CD14-positive monocyte (primary cell): ENCODE results near the gene PRDM1. TPM values are rescaled to one million over a fixed set of nuclear protein-coding genes. Genes with fewer than 3 reads are reported as not detected.

Experiments
- DNase-seq, 3 donors: peaks; one replicate each; pipeline ENCODE4 v3.0.0-alpha.2; 2011 to 2022
- H2AFZ ChIP-seq: 2 replicates; pipeline ENCODE4 v1.6.0; 2012; ENCODE audit warnings: mild to moderate bottlenecking, low read depth, low read length, inconsistent platforms; ENCODE audit not compliant: insufficient read depth, poor library complexity, severe bottlenecking
- H3K27ac ChIP-seq, 2 donors: 1 replicate in 1 of 2; 2 replicates in 1 of 2; pipeline ENCODE4 v1.5.1; 2012 to 2013; ENCODE audit warnings: low read length in 2 of 2, control low read depth in 1 of 2, inconsistent platforms in 1 of 2, low read depth in 1 of 2, mild to moderate bottlenecking in 1 of 2
- H3K27me3 ChIP-seq, 2 donors: one replicate each; pipeline versions ENCODE4 v1.6.0 to v1.6.1; 2011 to 2013; ENCODE audit warnings: low read length in 2 of 2; ENCODE audit not compliant: control insufficient read depth in 2 of 2, insufficient read depth in 2 of 2
- H3K36me3 ChIP-seq, 2 donors: replicated peaks in 1 of 2; 1 replicate in 1 of 2; 2 replicates in 1 of 2; pipeline versions ENCODE4 v1.5.1 to v1.6.1; 2012 to 2013; ENCODE audit warnings: low read length in 2 of 2, control low read depth in 1 of 2, inconsistent platforms in 1 of 2, mild to moderate bottlenecking in 1 of 2; ENCODE audit not compliant: insufficient read depth in 2 of 2, control insufficient read depth in 1 of 2
- H3K4me1 ChIP-seq, 2 donors: 1 replicate in 1 of 2; 2 replicates in 1 of 2; pipeline versions ENCODE4 v1.5.1 to v1.6.1; 2012 to 2013; ENCODE audit warnings: low read length in 2 of 2, control low read depth in 1 of 2, inconsistent platforms in 1 of 2, mild to moderate bottlenecking in 1 of 2, moderate library complexity in 1 of 2; ENCODE audit not compliant: insufficient read depth in 2 of 2, control insufficient read depth in 1 of 2
- H3K4me2 ChIP-seq: replicated peaks from 2 replicates; pipeline ENCODE3; 2012; ENCODE audit warnings: low read length, moderate library complexity, mild to moderate bottlenecking; ENCODE audit not compliant: poor library complexity, severe bottlenecking; ENCODE audit errors: extremely low read depth
- H3K4me3 ChIP-seq, 3 experiments: fragments of 200-600 bp in 1 of 3; sonication (generic) in 1 of 3; replicated peaks in 1 of 3; 1 replicate in 2 of 3; 2 replicates in 1 of 3; pipeline ENCODE4 v1.5.1; 2011 to 2013; ENCODE audit warnings: low read length in 3 of 3, mild to moderate bottlenecking in 3 of 3, control low read depth in 2 of 3, low read depth in 2 of 3, inconsistent platforms in 1 of 3, moderate library complexity in 1 of 3
- H3K79me2 ChIP-seq: 2 replicates; pipeline ENCODE4 v1.6.0; 2012; ENCODE audit warnings: mild to moderate bottlenecking, control low read depth, inconsistent platforms, low read length, moderate library complexity; ENCODE audit not compliant: insufficient read depth
- H3K9ac ChIP-seq: 2 replicates; pipeline ENCODE4 v1.6.0; 2017; ENCODE audit warnings: low read length, mild to moderate bottlenecking; ENCODE audit not compliant: insufficient read depth, poor library complexity, severe bottlenecking
- H3K9me3 ChIP-seq, 2 donors: replicated peaks in 1 of 2; 1 replicate in 1 of 2; 2 replicates in 1 of 2; pipeline versions ENCODE4 v1.5.1 to v1.6.1; 2012 to 2013; ENCODE audit warnings: low read length in 2 of 2, control low read depth in 1 of 2; ENCODE audit not compliant: control insufficient read depth in 1 of 2, insufficient read depth in 1 of 2
- H4K20me1 ChIP-seq: 2 replicates; pipeline ENCODE4 v1.6.0; 2012; ENCODE audit warnings: mild to moderate bottlenecking, low read length, control low read depth, moderate library complexity; ENCODE audit not compliant: insufficient read depth
- H3K27ac Mint-ChIP-seq, 7 donors: one replicate each; pipeline ENCODE4 v1.8.0; 2020; ENCODE audit warnings: mild to moderate bottlenecking in 7 of 7, mixed read lengths in 7 of 7, moderate library complexity in 6 of 7, inconsistent platforms in 2 of 7
- H3K27me3 Mint-ChIP-seq, 3 donors: one replicate each; pipeline ENCODE4 v1.8.0; 2021 to 2022; ENCODE audit warnings: low read depth in 3 of 3, mild to moderate bottlenecking in 3 of 3, mixed read lengths in 3 of 3, moderate library complexity in 3 of 3, inconsistent platforms in 1 of 3
- H3K36me3 Mint-ChIP-seq, 2 donors: one replicate each; pipeline ENCODE4 v1.8.0; 2020; ENCODE audit warnings: mixed read lengths in 2 of 2, inconsistent platforms in 1 of 2, mild to moderate bottlenecking in 1 of 2
- H3K4me1 Mint-ChIP-seq: one replicate; pipeline ENCODE4 v1.8.0; 2020; ENCODE audit warnings: mild to moderate bottlenecking, mixed read lengths
- H3K4me3 Mint-ChIP-seq, 2 donors: one replicate each; pipeline ENCODE4 v1.8.0; 2020; ENCODE audit warnings: mild to moderate bottlenecking in 2 of 2, mixed read lengths in 2 of 2, moderate library complexity in 1 of 2
- H3K9me3 Mint-ChIP-seq, 7 donors: one replicate each; pipeline ENCODE4 v1.8.0; 2020 to 2022; ENCODE audit warnings: mixed read lengths in 7 of 7, mild to moderate bottlenecking in 6 of 7, moderate library complexity in 6 of 7, inconsistent platforms in 2 of 7
- WGBS: methylation state at CpG from one replicate; pipeline ENCODE4 v1.1.5; 2013; ENCODE audit warnings: missing lambda C conversion rate; ENCODE audit not compliant: insufficient coverage; 5-methylcytosine and 5-hydroxymethylcytosine counted together
- intact Hi-C, 2 donors: fragments of 100-400 bp; cut with micrococcal nuclease; formaldehyde crosslinking; loops; one replicate each; pipeline versions ENCODE4 v1.15.0 to v1.15.1; 2023
- polyA plus RNA-seq, 3 donors: library from polyadenylated mRNA; depleted of rRNA in 1 of 3; unstranded in 2 of 3; stranded (reverse) in 1 of 3; fragments of 300-500 nt in 2 of 3; fragments of >200 nt in 1 of 3; fragmentation: Illumina TruSeq in 2 of 3; gene quantifications; 1 replicate in 2 of 3; 2 replicates in 1 of 3; pipeline ENCODE4 v1.2.3, GENCODE V29; 2012 to 2021
- TF ChIP-seq, protein P1 (sequence below): fragments of 200-600 bp; IDR thresholded peaks from one replicate; pipeline ENCODE4 v1.8.0; 2022; ENCODE audit warnings: antibody characterized with exemption, mild to moderate bottlenecking

The PRDM1 gene
- polyA plus RNA-seq, 3 donors = 1.8 to 14.9 (median 5.2) TPM

DNA sequence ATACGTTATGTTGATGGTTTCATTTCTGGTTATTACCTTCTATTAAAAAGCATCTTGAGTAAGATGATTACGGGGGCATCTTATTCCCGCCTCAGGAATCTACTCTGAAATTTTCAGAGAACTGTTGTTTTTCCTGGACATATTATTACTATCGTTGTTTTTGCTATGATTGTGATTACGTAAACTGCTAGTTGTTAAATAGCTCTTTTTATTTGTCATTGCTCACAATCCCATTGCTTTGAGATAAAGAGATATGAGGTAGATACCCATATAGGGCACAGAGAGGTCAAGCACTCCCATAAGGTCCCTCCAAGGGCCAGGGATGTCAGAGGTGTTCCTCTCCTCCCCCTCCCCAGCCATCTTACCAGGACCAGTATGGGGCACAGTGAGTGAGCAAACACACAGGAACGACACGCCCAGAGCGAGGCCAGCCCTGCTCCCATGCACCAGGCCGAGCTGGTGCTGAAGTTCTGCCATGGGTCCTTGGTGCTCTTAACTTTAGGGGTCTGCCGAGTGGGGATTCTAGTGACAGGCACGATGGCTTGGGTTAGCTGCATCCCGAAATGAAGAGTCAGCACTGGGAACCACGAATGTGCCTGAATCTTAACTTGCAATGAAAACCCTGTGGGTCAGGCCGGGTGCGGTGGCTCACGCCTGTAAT, 49.9 kb downstream of the PRDM1 start:
- Histone ChIP-seq H3K4me2 (no peak overlapping the region), H3K9me3 (no peaks in the 10 kb centered on the region), H4K20me1 (no peaks in the 10 kb centered on the region), H3K27me3 (no peaks in the 10 kb centered on the region), H3K9ac (no peak overlapping the region), H3K27ac (no peak overlapping the region), H3K36me3 (no peaks in the 10 kb centered on the region), H3K4me3 (no peak overlapping the region), H3K79me2 (no peaks in the 10 kb centered on the region), H2AFZ (no peak overlapping the region), H3K4me1 (no peaks in the 10 kb centered on the region)
- no peak for DNase-seq
- no peaks in the 10 kb centered on the region for H3K9me3 Mint-ChIP-seq
- H3K36me3 Mint-ChIP-seq = no peaks in the 10 kb centered on the region
- WGBS = 98% methylated on average over 6 of the region's 16 CpGs
- no peak overlapping the region for H3K27ac Mint-ChIP-seq
- no peak overlapping the region for H3K4me3 Mint-ChIP-seq
- no peaks in the 10 kb centered on the region for H3K27me3 Mint-ChIP-seq
- TF ChIP-seq, protein P1, sequence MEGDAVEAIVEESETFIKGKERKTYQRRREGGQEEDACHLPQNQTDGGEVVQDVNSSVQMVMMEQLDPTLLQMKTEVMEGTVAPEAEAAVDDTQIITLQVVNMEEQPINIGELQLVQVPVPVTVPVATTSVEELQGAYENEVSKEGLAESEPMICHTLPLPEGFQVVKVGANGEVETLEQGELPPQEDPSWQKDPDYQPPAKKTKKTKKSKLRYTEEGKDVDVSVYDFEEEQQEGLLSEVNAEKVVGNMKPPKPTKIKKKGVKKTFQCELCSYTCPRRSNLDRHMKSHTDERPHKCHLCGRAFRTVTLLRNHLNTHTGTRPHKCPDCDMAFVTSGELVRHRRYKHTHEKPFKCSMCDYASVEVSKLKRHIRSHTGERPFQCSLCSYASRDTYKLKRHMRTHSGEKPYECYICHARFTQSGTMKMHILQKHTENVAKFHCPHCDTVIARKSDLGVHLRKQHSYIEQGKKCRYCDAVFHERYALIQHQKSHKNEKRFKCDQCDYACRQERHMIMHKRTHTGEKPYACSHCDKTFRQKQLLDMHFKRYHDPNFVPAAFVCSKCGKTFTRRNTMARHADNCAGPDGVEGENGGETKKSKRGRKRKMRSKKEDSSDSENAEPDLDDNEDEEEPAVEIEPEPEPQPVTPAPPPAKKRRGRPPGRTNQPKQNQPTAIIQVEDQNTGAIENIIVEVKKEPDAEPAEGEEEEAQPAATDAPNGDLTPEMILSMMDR = no peak
- peaks cover 3% of the 10 kb centered on the region for H3K4me1 Mint-ChIP-seq
- intact Hi-C loops = no loop called here

DNA sequence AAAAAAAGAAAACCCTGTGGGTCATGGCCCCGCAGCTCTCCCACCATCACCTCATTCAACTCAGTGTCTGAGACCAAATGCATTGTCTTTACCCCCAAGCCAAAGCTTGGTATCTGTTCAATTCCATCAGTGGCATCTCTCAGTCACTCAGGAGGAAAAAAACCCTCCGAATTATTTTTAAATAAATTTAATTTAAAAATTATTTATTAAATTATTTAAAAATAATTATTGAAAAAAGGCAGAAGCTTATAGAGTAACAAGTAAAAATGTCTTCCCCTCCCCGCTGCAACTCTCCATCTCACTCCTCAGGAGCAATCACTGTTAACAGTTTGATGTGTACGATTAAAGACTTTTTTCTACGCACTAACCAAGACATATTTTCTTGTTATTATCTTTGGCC, 50.7 kb downstream of the PRDM1 start:
- Histone ChIP-seq H3K4me2 (no peak overlapping the region), H3K4me3 (no peak overlapping the region), H3K79me2 (no peaks in the 10 kb centered on the region), H3K27me3 (no peaks in the 10 kb centered on the region), H4K20me1 (no peaks in the 10 kb centered on the region), H3K27ac (no peak overlapping the region), H3K9ac (no peak overlapping the region), H3K9me3 (no peaks in the 10 kb centered on the region), H3K4me1 (no peaks in the 10 kb centered on the region), H3K36me3 (no peaks in the 10 kb centered on the region), H2AFZ (no peak overlapping the region)
- intact Hi-C loops = no loop called here
- H3K27me3 Mint-ChIP-seq = no peaks in the 10 kb centered on the region
- no peaks in the 10 kb centered on the region for H3K9me3 Mint-ChIP-seq
- TF ChIP-seq, protein P1 = no peak
- DNase-seq = no peak
- H3K36me3 Mint-ChIP-seq = no peaks in the 10 kb centered on the region
- peaks cover 8% of the 10 kb centered on the region for H3K4me1 Mint-ChIP-seq
- WGBS = 100% methylated on average over 2 of the region's 5 CpGs
- no peak overlapping the region for H3K4me3 Mint-ChIP-seq
- H3K27ac Mint-ChIP-seq = no peak overlapping the region
